ENCODE results near the gene GCHFR.

- TF ChIP-seq TAF1 (conservative IDR thresholded peaks at IDR 0.05) (no peak), RAD21 (IDR thresholded peaks at IDR 0.05) (no peak), FOXA2 (IDR thresholded peaks at IDR 0.05) (no peak), JUND (IDR thresholded peaks at IDR 0.05) (no peak), CTCF (IDR thresholded peaks at IDR 0.05; ENCODE audit: low read depth, low read length, missing input control) (no peak)
These were observed 2.4 kb downstream of the GCHFR start for GRCh38 chr15:40766194-40766815.
